HG03097 (cell line): ENCODE measurements around the gene STOML2.

ENCODE experiments used
- ATAC-seq: cut with Tn5 transposase; IDR thresholded peaks from one replicate; pipeline ENCODE4 v1.9.1; 2021; ENCODE audit not compliant: unreplicated experiment, low FRiP score

Gene STOML2

DNA sequence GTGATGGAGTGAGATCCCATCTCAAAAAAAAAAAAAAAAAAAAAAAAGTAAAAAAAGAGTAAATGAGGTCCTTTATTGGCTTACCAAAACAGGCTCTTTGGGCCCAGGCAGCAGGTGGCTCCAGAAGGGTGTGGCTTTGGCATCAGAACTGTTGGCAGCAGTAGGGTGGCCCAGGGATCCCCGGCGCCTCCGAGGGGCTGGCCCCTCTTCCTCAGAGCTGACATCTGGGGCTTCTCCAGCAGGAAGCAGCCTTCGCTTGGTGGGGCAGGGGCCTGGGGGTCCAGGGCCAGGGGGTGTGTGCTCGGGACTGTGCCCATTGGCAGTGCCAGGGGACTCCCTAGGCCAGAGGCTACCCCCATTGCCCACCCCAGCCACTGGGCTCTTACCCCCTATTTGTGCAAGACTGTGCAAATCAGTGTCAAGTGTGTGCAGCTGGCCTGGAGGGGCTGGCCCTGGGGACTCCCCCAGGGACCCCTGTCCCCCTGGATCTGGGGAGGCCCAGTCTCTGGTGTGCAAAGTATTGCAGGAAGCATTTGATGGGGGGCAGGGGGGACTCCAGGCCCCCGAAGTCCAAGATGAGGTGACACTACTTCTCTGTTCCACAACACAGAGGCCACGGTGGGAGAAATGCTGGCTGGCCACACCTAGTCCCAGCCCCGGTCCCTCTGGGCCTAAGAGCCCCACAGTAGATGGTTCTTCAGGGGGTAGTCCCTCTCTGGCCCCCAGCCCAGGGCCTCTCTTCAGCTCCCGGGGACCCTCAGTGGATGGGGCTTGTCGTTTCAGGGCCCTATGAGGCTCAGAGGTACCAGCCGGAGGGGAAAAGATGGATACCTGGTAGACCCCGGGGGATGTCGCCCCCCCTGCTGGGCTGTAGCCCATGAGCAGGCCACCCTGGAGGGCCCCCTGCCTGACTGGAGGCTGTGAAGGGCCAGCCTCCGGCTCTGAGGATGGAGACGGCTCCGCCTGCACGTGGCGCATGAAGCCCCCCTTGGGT lies 4.7 kb upstream of the STOML2 start:
- ATAC-seq = no peak

DNA sequence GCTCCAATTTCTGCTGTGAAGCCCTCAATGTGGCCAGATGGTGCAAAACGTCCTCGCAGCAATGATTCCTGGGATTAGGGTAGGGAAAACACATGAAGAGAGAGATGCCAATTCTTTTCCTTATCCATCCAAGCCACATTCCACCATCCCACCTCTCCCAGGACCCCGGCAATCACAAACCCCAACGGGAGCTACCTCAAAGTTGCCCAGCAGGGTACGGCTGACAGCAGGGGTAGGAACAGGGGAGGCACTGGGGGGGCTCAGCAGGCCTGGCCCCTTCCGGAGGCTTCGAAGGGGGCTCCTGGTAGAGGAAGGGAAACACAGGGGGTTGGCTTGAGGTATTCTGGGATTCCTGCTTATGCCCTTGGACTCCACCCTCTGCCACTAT lies 3.4 kb upstream of the STOML2 start:
- ATAC-seq = no peak

DNA sequence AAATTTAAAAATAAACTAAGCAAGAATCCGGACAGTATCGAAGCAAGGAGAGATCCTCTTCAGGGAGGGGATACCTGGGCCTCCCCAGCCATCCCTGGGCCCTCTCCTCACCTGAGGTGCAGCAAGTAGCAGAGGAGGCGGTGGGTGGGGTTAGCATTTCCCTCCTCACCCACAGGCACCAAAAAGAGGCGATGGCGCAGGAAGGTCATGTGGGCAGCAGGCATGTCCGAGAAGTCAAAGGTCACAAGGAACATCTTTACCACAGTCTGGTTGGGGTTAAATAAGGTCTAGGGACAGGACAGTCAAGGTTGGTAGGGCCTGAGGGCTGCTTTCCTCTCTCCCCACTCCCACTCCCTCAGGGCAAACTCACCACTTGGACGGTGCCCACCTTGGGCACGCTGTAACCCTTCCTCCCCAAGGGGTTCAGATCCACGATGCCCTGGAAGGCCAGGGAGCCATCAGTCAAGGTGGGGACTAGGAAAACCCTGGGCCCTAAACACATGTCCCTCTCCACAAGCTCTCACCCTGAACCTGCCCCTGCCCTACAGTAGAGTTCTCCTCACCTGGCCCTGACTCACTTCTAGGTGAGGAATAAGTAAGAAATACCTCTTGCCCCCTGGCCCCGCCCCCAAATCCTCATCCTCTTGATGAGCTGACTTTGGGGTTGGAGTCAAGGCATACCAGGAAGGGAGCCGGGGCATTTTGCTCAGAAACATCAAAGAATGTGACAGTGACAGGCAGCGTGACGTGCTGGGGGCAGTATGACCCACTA lies 2.8 kb upstream of the STOML2 start:
- no peak for ATAC-seq

DNA sequence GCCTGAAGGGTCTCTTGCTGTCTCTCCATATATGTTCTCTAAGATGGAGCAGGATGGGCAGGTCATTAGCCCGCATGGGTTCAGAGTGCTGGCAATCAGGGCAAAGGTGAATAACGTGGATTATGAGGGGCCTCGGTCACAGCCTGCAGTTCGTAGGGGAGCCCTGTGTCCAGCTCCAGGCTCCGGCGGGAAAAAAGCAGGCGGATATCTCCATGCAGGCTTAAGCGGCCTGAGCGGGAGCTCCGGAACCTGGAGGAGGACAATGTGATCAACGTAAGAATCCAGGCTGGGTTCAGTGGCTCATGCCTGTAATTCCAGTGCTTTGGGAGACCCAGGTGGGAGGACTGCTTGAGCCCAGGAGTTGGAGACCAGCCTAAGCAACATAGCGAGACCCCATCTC lies 2.2 kb upstream of the STOML2 start:
- ATAC-seq = no peak

DNA sequence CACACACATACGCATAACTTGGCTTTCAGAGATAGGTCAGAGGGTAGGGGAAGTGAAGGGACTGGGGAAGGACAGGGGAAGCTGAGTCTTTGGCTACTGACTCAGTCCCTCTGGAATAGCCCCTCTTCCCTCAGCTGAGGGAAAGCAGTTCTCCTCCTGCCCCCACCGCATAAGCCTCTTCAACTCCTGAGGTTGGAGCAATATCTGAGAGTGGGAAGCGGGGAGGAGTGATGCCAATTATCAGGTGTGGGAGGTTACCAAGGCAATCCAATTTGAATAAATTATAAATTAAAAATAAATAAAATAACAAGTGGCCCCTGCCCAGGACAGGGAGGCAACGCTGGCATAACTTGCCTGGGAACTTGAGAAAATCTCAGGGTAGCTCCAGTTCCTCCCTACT lies 1.7 kb upstream of the STOML2 start:
- no peak for ATAC-seq

DNA sequence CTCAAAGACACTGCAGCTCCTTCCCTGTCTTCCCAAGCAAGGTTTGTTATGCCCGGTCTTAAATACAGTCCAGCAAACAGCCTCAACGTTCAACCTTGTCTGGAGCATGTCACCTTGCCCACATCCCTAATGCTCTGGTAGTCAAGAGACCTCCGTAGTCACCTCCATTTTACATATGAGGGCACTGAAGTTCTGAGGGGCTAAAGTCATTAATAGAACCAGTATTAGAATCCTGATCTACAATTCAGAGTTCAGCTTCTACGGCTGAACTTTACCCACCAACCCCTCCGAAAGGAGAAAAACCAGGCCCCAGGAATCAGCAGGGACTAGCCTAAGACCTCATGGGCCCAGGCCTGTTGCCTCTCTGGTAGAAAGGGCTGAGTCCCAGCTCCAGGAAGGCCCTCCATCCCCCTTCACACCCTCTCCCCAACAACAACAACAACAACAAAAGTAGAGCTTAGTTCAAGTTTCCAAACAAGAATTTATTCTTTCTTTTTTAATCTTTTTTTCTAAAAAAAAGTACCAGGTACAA lies 795 bp upstream of the STOML2 start:
- ATAC-seq = no peak

DNA sequence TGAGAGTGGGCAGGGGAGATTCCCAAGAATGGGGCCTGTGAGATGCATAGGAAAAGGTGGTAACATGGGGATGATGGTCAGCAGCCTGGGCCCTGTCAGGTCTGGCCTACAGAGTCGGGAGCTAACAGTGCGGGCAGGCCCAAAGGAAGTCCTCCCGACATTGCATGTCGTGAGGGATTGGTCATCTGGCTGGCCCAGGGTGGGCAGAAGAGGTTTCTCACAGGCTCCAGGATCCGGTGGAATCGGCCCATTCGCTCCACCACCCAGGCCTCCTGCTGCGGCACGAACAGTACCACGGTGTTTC lies 514 bp downstream of the STOML2 start:
- ATAC-seq = no peak

DNA sequence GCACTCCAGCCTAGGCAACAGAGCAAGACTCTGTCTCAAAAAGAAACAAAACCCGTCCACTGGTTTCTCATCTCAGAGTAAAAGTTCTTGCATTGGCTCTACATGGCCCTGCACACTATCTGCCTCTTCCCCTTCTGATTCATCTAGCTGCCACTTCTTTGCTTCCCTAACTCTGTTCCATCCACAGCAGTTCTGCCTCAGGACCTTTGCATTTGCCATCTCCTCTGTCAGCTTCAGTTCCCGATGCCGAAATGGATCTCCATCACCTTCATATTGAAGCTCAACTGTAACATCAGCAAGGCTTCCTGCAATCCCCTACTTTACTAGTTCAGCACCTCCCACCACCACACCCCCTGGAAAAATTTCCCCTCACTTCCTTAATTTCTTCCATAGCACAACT lies 5.4 kb downstream of the STOML2 start:
- ATAC-seq = no peak

DNA sequence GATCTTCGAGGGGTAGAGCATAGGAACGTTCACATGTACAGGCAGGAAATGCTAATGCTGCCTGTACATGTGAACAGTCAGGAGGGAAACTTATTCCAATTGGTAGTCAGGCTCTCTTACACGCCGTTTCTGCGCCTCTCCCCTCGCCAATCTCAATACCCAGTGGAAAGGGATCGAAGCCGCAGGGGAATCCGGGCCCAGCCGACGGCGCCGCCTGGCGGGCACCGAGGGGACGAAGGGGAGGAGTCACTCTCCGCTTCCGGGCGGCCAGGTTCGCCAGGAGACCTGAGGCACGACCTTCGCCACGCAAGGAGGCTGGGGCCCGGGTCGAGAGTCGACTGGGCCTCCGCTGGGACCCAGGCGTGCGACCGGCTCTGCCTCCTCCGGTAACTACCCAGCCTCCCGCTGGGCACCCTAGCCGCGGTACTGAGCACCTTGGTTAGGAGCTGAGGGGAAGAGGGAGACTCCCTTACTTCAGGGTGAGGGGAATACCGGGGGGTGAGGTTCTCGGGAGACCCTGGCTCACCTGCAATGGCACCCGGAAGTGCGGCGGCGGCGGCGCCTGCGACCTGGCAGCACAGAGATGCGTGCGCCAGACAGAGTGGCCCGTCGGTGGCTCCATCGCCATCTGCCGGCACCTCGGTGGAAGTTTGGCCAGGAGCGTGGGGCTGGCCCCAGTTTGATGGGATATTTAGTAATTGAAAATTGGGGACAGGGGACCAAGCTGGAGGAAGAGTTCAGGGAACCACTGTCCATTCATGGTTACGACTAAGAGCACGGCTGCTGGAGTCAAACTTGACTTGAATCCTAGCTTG lies 6.7 kb downstream of the STOML2 start, which contains the start of gene PIGO:
Gene PIGO, minus strand, starts transcription at position 557 of the 815 bp plus-strand sequence. CDS start 1,026 bp downstream, outside the sequence.
- peak; percentile 86 for ATAC-seq

DNA sequence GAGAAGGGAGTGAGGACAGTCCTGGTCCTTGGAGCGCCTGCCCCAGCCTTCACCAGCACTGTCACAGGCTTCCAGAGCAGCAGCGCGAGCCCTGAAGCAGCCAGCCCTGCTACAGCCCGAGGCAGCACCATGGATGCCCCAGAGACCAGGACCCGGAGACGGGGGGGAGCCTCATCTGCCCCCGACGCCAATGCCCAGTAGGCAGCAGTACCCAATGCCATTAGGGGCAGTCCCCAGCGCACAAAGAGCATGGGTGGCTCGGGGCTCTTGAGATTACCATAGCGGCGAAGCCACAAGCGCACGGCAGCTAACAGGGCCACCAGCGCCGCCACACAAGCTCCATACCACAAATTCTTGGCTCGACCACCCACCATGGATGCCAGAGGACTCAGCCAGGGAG lies 11.4 kb downstream of the STOML2 start:
- no peak for ATAC-seq

DNA sequence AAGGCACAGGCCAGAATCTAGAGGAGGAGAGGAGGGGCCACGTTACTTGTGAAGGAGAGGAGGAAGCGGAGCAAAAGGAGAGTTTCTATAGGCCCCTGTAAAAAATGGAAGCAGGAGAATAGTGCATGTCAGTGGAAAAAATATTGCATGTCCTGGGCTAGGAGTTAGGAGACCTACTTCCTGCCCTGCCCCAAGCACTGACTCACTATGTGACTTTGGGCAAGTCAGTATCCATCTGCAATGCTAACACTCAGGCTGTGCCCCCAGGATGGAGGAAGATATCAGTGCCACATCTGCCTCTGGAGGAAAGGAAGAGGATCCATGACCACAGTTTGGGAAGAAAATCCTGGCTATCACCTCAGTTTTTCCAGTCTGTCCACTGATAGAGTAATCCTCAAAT lies 13.5 kb downstream of the STOML2 start:
- no peak for ATAC-seq

DNA sequence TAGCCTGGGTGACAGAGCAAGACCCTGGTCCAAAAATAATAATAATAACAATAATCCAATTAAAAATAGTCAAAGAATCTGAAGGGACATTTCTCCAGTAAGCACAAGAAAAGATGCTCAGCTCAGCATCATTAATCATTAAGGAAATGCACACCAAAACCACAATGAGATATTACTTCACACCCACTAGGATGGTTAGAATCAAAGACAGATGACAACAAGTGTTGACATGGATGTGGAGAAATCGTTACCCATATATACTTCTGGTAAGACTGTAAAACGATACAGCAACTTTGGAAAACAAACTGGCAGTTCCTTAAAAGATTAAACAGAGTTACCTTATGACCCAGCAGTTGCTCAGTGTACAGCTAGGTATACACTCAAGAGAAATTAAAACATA lies 17.9 kb downstream of the STOML2 start:
- no peak for ATAC-seq

DNA sequence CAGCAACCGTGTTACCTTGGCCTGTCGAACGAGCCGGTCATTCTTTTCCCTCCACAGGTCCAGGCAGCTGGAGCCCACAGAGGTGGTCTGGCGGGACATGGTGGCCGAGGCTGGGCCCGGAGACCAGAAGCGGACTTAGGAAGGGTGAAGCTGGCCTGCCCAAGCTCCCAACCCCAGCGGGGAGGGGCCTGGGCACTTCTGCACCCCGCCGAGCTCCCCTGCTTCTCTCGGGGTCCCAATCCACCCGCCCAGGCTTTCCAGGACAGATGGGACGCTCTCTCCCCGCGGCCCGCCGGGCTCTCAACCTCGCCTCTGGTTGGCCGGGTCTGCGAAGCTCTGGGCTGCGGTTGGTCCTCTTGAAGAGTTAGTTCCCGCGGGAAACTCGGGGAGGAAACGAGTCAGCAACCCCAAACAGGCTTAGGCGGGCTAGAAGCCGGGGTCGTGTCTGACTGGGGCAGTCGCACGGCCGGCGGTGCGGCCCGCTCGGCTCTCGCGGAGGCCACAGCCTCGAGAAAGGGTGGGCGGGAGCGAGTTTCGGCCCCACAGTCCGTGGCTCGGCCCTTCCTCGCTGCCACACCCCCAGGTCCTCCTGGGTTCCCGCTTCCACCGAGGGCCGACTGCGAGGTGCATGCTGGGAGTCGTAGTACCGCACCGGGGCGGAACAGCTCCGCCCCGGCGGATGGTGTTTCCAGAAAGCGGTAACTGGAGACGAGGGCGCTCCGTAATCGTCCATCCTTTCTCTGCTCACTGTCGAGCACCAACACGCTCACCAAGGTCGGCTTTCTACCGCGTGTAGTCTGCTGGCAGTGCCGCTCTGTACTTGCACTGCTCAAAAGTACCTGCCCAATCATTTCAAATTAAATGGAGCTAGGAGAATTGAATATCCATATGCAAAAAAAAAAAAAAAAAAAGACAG lies 23.2 kb downstream of the STOML2 start, which contains the start of gene FANCG:
Gene FANCG, minus strand, starts transcription at position 517 of the 916 bp plus-strand sequence. Its CDS starts 418 bp downstream, at position 99.
- peak; percentile 75 for ATAC-seq

DNA sequence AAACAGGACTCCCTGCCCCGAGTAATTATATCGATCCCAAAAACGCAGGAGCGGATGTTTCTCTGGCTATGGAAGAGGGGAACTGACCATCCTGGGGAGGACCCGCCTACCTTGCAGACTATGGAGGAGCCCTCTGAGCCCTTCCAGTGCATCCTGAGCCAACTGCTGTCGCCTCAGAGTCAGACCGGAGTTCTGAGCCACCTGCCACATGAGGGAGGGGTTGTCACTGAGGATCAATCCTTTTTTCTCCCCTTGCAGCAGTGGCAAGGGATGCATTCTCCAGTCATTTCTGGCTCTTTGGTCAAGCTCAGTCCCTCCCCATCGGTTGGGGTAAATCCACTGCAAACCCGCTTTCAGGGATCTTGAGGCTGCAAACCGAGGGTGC lies 23.9 kb downstream of the STOML2 start:
- no peak for ATAC-seq

DNA sequence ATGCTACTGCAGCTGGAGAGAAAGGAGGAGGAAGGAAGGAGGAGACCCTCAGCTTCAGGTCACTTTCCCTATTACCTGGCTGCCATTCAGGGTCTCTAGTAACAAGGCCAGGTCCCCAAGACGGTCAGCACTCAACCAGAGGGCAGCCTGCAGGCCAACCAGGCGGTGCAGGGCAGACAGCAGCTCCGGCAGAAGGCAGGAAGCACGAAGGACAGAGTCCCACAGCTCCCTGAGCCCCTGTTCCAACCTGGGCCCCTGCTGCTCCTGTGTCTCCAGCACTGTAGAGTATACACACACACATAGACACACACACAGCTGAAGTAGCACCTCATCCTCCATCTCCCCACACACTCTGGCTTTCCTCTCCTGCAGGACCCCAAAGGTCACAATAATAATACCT lies 24.9 kb downstream of the STOML2 start:
- no peak for ATAC-seq

DNA sequence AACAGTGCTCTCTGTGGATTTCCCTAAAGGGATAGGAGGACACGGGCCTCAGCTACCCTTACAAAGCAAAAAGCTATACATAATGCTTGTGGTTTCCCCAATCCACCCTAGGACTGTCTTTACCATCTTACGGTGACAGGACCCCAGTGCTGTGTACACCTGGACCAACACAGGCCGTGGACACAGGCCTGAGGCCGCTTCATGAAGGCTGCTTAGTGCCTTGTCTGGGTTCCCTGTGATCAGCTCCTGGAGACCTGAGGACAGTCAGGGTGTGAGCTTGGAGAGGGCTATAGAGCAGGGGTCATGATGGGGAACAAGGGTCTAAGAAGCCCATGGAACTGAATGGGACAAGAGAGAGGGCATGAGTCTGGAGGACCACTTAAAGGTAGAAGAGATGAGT lies 26.1 kb downstream of the STOML2 start:
- no peak for ATAC-seq

DNA sequence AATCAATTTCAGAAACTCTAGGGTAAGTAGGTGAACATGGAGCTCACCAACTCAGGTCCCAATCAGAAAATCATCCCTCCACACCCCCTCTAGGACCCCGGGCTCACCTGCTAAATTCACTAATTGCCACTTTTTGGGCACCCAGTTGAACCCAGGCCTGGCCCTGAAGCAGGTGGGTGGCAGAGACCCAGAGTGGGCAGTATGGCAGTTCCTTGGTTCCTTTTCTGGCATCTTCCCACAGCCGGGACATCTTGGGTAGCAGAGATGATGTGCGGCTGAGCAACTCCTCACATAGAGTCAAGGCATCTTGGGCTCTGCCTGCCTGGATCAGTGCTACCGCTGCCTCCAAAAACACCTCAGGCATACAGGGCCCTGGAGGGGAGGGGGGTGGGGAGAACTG lies 27.6 kb downstream of the STOML2 start:
- ATAC-seq = no peak

DNA sequence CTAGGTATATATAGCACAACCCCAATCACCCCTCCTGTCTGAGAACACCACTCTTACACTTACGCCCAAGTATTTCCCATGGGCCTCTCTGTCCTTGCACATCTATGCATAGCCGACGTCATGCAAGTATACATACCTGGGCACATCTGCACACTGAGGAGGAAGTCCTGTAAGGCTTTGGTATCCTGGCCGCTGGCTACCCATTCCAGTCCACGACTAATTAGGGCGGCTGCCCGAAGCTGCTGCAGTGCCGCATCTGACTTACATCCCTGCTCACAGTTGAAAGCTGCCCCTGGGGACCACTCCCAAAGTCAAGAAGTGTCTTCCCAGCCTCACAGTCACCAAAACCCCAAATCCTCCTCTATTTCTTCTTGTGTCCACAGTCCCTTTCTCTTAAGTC lies 28.1 kb downstream of the STOML2 start:
- no peak for ATAC-seq

DNA sequence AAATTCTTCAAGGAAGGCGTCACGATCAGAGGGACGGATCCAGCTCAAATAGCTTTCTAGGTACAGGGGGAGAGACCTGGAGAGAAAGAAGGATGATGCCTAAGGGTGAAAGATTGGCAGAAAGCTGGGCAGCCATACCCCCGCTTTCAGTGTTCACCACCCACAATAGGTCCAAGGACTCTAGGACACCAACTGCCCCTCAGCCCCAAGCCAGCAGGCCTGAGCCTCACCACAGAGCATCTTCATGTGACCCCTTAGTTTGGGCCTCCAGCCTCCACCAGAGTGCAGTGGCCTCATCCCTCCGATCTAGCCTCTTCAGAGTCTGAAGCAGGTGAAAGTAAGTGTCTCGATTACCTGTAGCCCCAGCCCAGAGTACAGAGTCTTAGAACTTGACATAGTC lies 28.8 kb downstream of the STOML2 start:
- no peak for ATAC-seq

DNA sequence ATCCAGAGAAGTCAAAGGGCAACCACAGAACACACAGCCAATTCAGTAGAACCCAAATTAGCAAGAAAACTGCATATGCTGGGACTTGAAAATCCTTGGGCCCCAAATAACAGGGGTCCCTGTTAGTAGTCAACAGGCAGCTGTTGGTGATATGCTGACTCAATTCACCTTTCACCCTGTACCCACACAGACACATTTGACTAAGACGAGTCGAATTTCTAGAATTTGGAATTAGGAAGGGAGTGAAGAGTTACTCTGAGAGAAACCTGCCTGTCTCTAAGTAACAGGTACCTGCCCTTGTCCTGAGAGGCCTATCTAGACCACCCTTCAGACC lies 29.7 kb downstream of the STOML2 start:
- ATAC-seq = no peak
